ENCODE measurements around the gene NUMB. TPM values are rescaled to one million over a fixed set of nuclear protein-coding genes. Genes with fewer than 3 reads are reported as not detected.

NUMB gene
- total RNA-seq, 1 experiment from 2014 or later: 22.2 TPM

DNA sequence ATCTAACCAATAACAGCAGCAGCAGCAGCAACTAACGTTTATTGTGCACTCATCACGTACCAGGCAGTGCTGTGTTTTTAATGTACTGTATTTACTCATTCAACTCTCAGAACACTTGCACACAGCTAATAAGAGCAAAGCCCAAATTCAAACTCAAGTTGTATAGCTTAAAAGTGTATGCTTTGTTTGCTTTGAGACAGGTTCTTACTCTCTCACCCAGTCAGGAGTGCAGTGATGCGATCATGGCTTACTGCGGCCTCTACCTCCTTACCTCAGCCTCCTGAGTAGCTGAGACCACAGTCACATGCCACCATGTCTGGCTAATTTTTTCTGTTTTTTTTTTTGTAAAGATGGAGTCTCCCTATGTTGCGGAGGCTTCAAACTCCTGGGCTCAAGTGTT, 115.7 kb downstream of the NUMB start:
- no peaks in the 10 kb centered on the region for H3F3A ChIP-seq (ENCODE audit: low read length, unreplicated experiment)
- H3K4me1 ChIP-seq (ENCODE audit: insufficient read depth, low read length): no peaks in the 10 kb centered on the region
- no peak overlapping the region for H3K9ac ChIP-seq (ENCODE audit: low read length)
- POLR2A ChIA-PET (ENCODE audit: unreplicated experiment): interaction anchor here (0.7 kb wide), 1 partner anchor 25 kb away, joined by 8 read pairs; no protein-coding TSS in a partner anchor
- BruUV-seq (replicated peaks): no TSS peak
- no peak overlapping the region for H2AFZ ChIP-seq (ENCODE audit: low read length)
- H4K20me1 ChIP-seq (ENCODE audit: low read length): no peaks in the 10 kb centered on the region
- H3K27me3 ChIP-seq (ENCODE audit: low read length): no peaks in the 10 kb centered on the region
- no peak overlapping the region for H3K27ac ChIP-seq (ENCODE audit: low read length)
- TF ChIP-seq CTCF (conservative IDR thresholded peaks at IDR 0.05; ENCODE audit: low read depth, low read length) (no peak), EZH2 (IDR thresholded peaks at IDR 0.05; ENCODE audit: low read length, unreplicated experiment) (no peak), EZH2phosphoT487 (IDR thresholded peaks at IDR 0.05; ENCODE audit: borderline replicate concordance, low read length) (no peak)
- no peaks in the 10 kb centered on the region for H3K9me2 ChIP-seq (replicated peaks; ENCODE audit: low read length)
- no peaks in the 10 kb centered on the region for H3K79me2 ChIP-seq (ENCODE audit: low read length)
- CTCF ChIA-PET: no interaction called here
- no peaks in the 10 kb centered on the region for H3K9me3 ChIP-seq (ENCODE audit: low read length)
- DNase-seq: no peak
- H3K4me3 ChIP-seq (ENCODE audit: low read length): no peak overlapping the region
- no peaks in the 10 kb centered on the region for H3K36me3 ChIP-seq (ENCODE audit: low read depth, low read length)
- intact Hi-C loops (cut with micrococcal nuclease): no loop called here
- H3K4me2 ChIP-seq (ENCODE audit: low read length): no peak overlapping the region
- ATAC-seq: no peak

DNA sequence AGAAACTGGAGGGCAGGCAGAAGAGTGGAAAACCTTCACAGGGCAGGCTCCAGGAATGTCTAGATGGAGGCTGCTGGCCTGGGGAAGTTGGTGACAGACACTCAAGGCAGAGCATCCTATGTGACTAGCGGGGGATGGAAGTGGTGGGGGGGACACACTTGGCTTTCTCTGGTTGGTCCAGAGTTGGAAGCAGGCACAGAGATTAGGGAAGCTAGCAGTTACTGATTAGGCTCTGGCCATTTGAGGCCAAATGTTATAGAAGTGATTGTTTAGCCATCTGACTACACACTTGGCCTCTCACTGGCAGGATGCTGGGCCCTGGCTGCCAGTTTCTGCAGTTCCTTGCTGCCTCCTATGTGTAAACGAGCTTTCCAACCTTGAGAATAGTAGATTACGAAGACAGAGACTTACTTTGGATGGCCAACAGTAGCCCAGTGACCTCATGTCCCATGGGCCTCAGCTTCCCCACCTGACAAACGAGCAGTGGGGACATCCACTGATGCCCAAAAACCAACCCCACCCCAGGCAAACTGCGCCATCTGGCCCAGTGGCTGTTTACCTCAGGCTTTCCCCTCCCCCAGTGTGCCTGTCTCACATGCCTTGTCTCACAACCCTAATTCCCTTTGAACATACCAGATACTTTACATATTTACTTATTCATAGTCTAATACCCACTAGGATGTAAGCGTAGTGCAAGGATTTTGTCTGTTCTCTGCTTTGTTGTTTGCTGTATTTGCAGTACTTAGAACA, 118.3 kb downstream of the NUMB start:
- Histone ChIP-seq H3K9me2 (replicated peaks; ENCODE audit: low read length) (no peaks in the 10 kb centered on the region), H3K9me3 (ENCODE audit: low read length) (no peaks in the 10 kb centered on the region), H3K9ac (ENCODE audit: low read length) (no peak overlapping the region), H3F3A (ENCODE audit: low read length, unreplicated experiment) (no peaks in the 10 kb centered on the region), H2AFZ (ENCODE audit: low read length) (no peak overlapping the region), H3K4me3 (ENCODE audit: low read length) (no peak overlapping the region), H3K27me3 (ENCODE audit: low read length) (no peaks in the 10 kb centered on the region), H4K20me1 (ENCODE audit: low read length) (no peaks in the 10 kb centered on the region), H3K79me2 (ENCODE audit: low read length) (no peaks in the 10 kb centered on the region), H3K27ac (ENCODE audit: low read length) (no peak overlapping the region), H3K4me1 (ENCODE audit: insufficient read depth, low read length) (no peaks in the 10 kb centered on the region), H3K36me3 (ENCODE audit: low read depth, low read length) (no peaks in the 10 kb centered on the region), H3K4me2 (ENCODE audit: low read length) (no peak overlapping the region)
- ChIA-PET POLR2A (ENCODE audit: unreplicated experiment) (no interaction called here), CTCF (no interaction called here)
- ATAC-seq (no peak), DNase-seq (no peak)
- no TSS peak for BruUV-seq (replicated peaks)
- TF ChIP-seq CTCF (conservative IDR thresholded peaks at IDR 0.05; ENCODE audit: low read depth, low read length): no peak
- TF ChIP-seq EZH2 (IDR thresholded peaks at IDR 0.05; ENCODE audit: low read length, unreplicated experiment): no peak
- no peak for TF ChIP-seq EZH2phosphoT487 (IDR thresholded peaks at IDR 0.05; ENCODE audit: borderline replicate concordance, low read length)
- intact Hi-C loops (cut with micrococcal nuclease): no loop called here

GRCh38 chr14:73339206-73339605, 119.1 kb downstream of the NUMB start:
- no peaks in the 10 kb centered on the region for H4K20me1 ChIP-seq (ENCODE audit: low read length)
- no peaks in the 10 kb centered on the region for H3K79me2 ChIP-seq (ENCODE audit: low read length)
- H3K9ac ChIP-seq (ENCODE audit: low read length): no peak overlapping the region
- no peak for TF ChIP-seq CTCF (conservative IDR thresholded peaks at IDR 0.05; ENCODE audit: low read depth, low read length)
- no peak for TF ChIP-seq EZH2phosphoT487 (IDR thresholded peaks at IDR 0.05; ENCODE audit: borderline replicate concordance, low read length)
- no peak for TF ChIP-seq EZH2 (IDR thresholded peaks at IDR 0.05; ENCODE audit: low read length, unreplicated experiment)
- H3F3A ChIP-seq (ENCODE audit: low read length, unreplicated experiment): no peaks in the 10 kb centered on the region
- no peak overlapping the region for H3K4me3 ChIP-seq (ENCODE audit: low read length)
- H3K9me3 ChIP-seq (ENCODE audit: low read length): no peaks in the 10 kb centered on the region
- ATAC-seq (no peak), DNase-seq (no peak)
- H3K36me3 ChIP-seq (ENCODE audit: low read depth, low read length): no peaks in the 10 kb centered on the region
- H3K27ac ChIP-seq (ENCODE audit: low read length): no peak overlapping the region
- BruUV-seq (replicated peaks): no TSS peak
- H2AFZ ChIP-seq (ENCODE audit: low read length): no peak overlapping the region
- H3K4me2 ChIP-seq (ENCODE audit: low read length): no peak overlapping the region
- no peaks in the 10 kb centered on the region for H3K4me1 ChIP-seq (ENCODE audit: insufficient read depth, low read length)
- CTCF ChIA-PET: no interaction called here
- no peaks in the 10 kb centered on the region for H3K9me2 ChIP-seq (replicated peaks; ENCODE audit: low read length)
- POLR2A ChIA-PET (ENCODE audit: unreplicated experiment): no interaction called here
- intact Hi-C loops (cut with micrococcal nuclease): no loop called here
- H3K27me3 ChIP-seq (ENCODE audit: low read length): no peaks in the 10 kb centered on the region
